ENCODE data around the gene TMLHE.
"Not testable (repeated sequence)": the region's sequence is repeated elsewhere in the genome, so short reads cannot be mapped to it uniquely, and the experiment has no call there.

The TMLHE gene

GRCh38 chrX:155491421-155491820 lies 121.3 kb downstream of the TMLHE start:
- DNase-seq = not testable (repeated sequence)

- DNase-seq = not testable (repeated sequence)
These were observed 135.6 kb downstream of the TMLHE start for GRCh38 chrX:155477136-155477535.

GRCh38 chrX:155466269-155466938 lies 146.3 kb downstream of the TMLHE start:
- DNase-seq = not testable (repeated sequence)

- not testable (repeated sequence) for DNase-seq
These were observed 152.3 kb downstream of the TMLHE start for GRCh38 chrX:155460501-155460900.

GRCh38 chrX:155458471-155458870 lies 154.3 kb downstream of the TMLHE start, which contains the start of gene F8A3:
TSS of gene F8A3 (minus strand) at chrX:155458620. CDS start at chrX:155458600, 20 bp downstream.
- DNase-seq = not testable (repeated sequence)

GRCh38 chrX:155457761-155458447 lies 154.8 kb downstream of the TMLHE start:
- DNase-seq = not testable (repeated sequence)

GRCh38 chrX:155441097-155441496 lies 171.7 kb downstream of the TMLHE start:
- DNase-seq = no peak
